PC-3 (cell line): ENCODE results near the gene TNFRSF1B.

Experiments
- CTCF ChIP-seq: fragments of 300-600 bp; sonication (generic); conservative IDR thresholded peaks from 2 replicates; pipeline ENCODE4 v1.5.1; 2017; ENCODE audit warnings: antibody characterized with exemption, low read depth, mild to moderate bottlenecking, low read length
- EZH2 ChIP-seq: fragments of 300-600 bp; sonication (generic); IDR thresholded peaks from one replicate; pipeline ENCODE4 v1.6.1; 2017; ENCODE audit warnings: antibody characterized with exemption, mild to moderate bottlenecking, low read length; ENCODE audit not compliant: unreplicated experiment
- EZH2phosphoT487 ChIP-seq: fragments of 300-600 bp; sonication (generic); IDR thresholded peaks from 2 replicates; pipeline ENCODE4 v1.6.1; 2018; ENCODE audit warnings: mild to moderate bottlenecking, antibody characterized with exemption, low read length, borderline replicate concordance

GRCh38 chr1:12203216-12204007, 36.6 kb downstream of the TNFRSF1B start:
- TF ChIP-seq CTCF (peak; percentile 28; the same call in 1 of the 2 replicates), EZH2phosphoT487 (no peak), EZH2 (no peak)
